Stomach (tissue), 4 donors: Measurements from ENCODE around the gene RNF5.
A peak's percentile ranks its signal among the peaks of the same experiment; 100 is the strongest.

ENCODE experiments used
- EP300 ChIP-seq: sonication (generic); formaldehyde crosslinking; IDR thresholded peaks from one replicate; pipeline ENCODE4 v1.6.1; 2017; ENCODE audit warnings: antibody characterized with exemption
- POLR2A ChIP-seq, 4 donors: fragments of 450-650 bp; IDR thresholded peaks; one replicate each; pipeline ENCODE4 v1.6.1; 2016; ENCODE audit warnings: antibody characterized with exemption in 4 of 4, control low read depth in 2 of 4, mild to moderate bottlenecking in 1 of 4, moderate library complexity in 1 of 4
- POLR2AphosphoS5 ChIP-seq, 3 donors: sonication (generic); formaldehyde crosslinking; IDR thresholded peaks; one replicate each; pipeline ENCODE4 v1.6.1; 2016; ENCODE audit warnings: antibody characterized with exemption in 3 of 3
- TF ChIP-seq, protein P1 (sequence below), 7 experiments: fragments of 450-650 bp in 4 of 7; fragments of 200-600 bp in 3 of 7; sonication (generic) in 3 of 7; IDR thresholded peaks; one replicate each; pipeline ENCODE4 v1.5.1; 2016 to 2019; ENCODE audit warnings: antibody characterized with exemption in 7 of 7, control low read depth in 2 of 7, mild to moderate bottlenecking in 1 of 7

DNA sequence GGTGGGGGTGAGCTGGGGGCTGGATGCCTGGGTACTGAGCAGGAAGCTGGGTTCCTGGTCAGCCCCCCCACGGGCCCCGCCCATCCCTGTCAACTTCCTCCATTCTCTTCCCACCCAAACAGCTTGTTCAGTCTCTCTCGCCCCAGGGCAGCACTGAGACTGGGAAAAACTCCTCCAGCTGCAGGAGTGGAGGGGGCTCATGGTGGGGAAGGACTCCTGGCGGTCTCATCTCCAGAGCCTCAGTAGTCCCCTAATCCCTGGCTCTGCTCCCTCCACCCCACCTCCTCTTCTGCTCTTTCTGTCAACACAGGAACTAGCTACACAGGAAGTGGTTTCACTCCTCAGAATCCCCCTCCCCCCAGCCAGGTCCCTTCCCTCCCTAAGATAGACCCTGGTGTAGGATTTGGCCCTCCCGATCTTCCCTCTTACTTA is 14.4 kb downstream of the RNF5 start, which contains the start of gene GPSM3:
- TF ChIP-seq, protein P1, sequence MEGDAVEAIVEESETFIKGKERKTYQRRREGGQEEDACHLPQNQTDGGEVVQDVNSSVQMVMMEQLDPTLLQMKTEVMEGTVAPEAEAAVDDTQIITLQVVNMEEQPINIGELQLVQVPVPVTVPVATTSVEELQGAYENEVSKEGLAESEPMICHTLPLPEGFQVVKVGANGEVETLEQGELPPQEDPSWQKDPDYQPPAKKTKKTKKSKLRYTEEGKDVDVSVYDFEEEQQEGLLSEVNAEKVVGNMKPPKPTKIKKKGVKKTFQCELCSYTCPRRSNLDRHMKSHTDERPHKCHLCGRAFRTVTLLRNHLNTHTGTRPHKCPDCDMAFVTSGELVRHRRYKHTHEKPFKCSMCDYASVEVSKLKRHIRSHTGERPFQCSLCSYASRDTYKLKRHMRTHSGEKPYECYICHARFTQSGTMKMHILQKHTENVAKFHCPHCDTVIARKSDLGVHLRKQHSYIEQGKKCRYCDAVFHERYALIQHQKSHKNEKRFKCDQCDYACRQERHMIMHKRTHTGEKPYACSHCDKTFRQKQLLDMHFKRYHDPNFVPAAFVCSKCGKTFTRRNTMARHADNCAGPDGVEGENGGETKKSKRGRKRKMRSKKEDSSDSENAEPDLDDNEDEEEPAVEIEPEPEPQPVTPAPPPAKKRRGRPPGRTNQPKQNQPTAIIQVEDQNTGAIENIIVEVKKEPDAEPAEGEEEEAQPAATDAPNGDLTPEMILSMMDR (IDR thresholded peaks at IDR 0.05): no peak
- TF ChIP-seq POLR2A (IDR thresholded peaks at IDR 0.05) (no peak), POLR2AphosphoS5 (IDR thresholded peaks at IDR 0.05) (peak in 1 of 3 donors; percentile 37), EP300 (no peak)
